ENCODE measurements around the gene NUDT19.
"Not testable (repeated sequence)": the region's sequence is repeated elsewhere in the genome, so short reads cannot be mapped to it uniquely, and the experiment has no call there.

The NUDT19 gene

GRCh38 chr19:32743447-32743846, 51.8 kb downstream of the NUDT19 start:
- Histone ChIP-seq H3K27me3 (peaks cover 33% of the 10 kb centered on the region), H3K27ac (no peak overlapping the region), H3K36me3 (no peaks in the 10 kb centered on the region), H3K4me1 (ENCODE audit: control insufficient read depth in 1 of 2, insufficient read depth in 1 of 2, low read depth in 1 of 2, low read length in 1 of 2) (no peaks in the 10 kb centered on the region), H3K4me3 (ENCODE audit: low read depth in 1 of 2, low read length in 1 of 2) (no peak overlapping the region), H3K9me3 (no peaks in the 10 kb centered on the region)
- TF ChIP-seq CTCF (IDR thresholded peaks at IDR 0.05) = no peak

- Histone ChIP-seq H3K4me1 (ENCODE audit: control insufficient read depth in 1 of 2, insufficient read depth in 1 of 2, low read depth in 1 of 2, low read length in 1 of 2) (no peaks in the 10 kb centered on the region), H3K36me3 (no peaks in the 10 kb centered on the region), H3K27me3 (peaks cover 46% of the 10 kb centered on the region), H3K9me3 (no peaks in the 10 kb centered on the region), H3K4me3 (ENCODE audit: low read depth in 1 of 2, low read length in 1 of 2) (no peak overlapping the region), H3K27ac (no peak overlapping the region)
- no peak for TF ChIP-seq CTCF (IDR thresholded peaks at IDR 0.05)
Measured at GRCh38 chr19:32744555-32745325, 53.1 kb downstream of the NUDT19 start.

GRCh38 chr19:32745594-32746251, 54.1 kb downstream of the NUDT19 start:
- H3K27me3 ChIP-seq = peaks cover 56% of the 10 kb centered on the region
- H3K36me3 ChIP-seq; H3K4me1 ChIP-seq (ENCODE audit: control insufficient read depth in 1 of 2, insufficient read depth in 1 of 2, low read depth in 1 of 2, low read length in 1 of 2); H3K4me3 ChIP-seq (ENCODE audit: low read depth in 1 of 2, low read length in 1 of 2); H3K9me3 ChIP-seq; H3K27ac ChIP-seq: not testable (repeated sequence)

GRCh38 chr19:32746631-32747196, 55.1 kb downstream of the NUDT19 start:
- H3K36me3 ChIP-seq; H3K4me3 ChIP-seq (ENCODE audit: low read depth in 1 of 2, low read length in 1 of 2); H3K27ac ChIP-seq; H3K9me3 ChIP-seq; H3K4me1 ChIP-seq (ENCODE audit: control insufficient read depth in 1 of 2, insufficient read depth in 1 of 2, low read depth in 1 of 2, low read length in 1 of 2): not testable (repeated sequence)
- peaks cover 61% of the 10 kb centered on the region for H3K27me3 ChIP-seq

- H3K27ac ChIP-seq = no peak overlapping the region
- peaks cover 61% of the 10 kb centered on the region for H3K27me3 ChIP-seq
- H3K4me1 ChIP-seq (ENCODE audit: control insufficient read depth in 1 of 2, insufficient read depth in 1 of 2, low read depth in 1 of 2, low read length in 1 of 2) = no peaks in the 10 kb centered on the region
- H3K36me3 ChIP-seq = no peaks in the 10 kb centered on the region
- H3K4me3 ChIP-seq (ENCODE audit: low read depth in 1 of 2, low read length in 1 of 2) = no peak overlapping the region
- no peak for TF ChIP-seq CTCF (IDR thresholded peaks at IDR 0.05)
- no peaks in the 10 kb centered on the region for H3K9me3 ChIP-seq
Measured at GRCh38 chr19:32748497-32748896, 56.9 kb downstream of the NUDT19 start.

GRCh38 chr19:32748948-32749347, 57.3 kb downstream of the NUDT19 start:
- no peaks in the 10 kb centered on the region for H3K36me3 ChIP-seq
- H3K4me3 ChIP-seq (ENCODE audit: low read depth in 1 of 2, low read length in 1 of 2) = no peak overlapping the region
- H3K4me1 ChIP-seq (ENCODE audit: control insufficient read depth in 1 of 2, insufficient read depth in 1 of 2, low read depth in 1 of 2, low read length in 1 of 2) = no peaks in the 10 kb centered on the region
- TF ChIP-seq CTCF (IDR thresholded peaks at IDR 0.05) = no peak
- H3K9me3 ChIP-seq = no peaks in the 10 kb centered on the region
- H3K27ac ChIP-seq = no peak overlapping the region
- peaks cover 61% of the 10 kb centered on the region for H3K27me3 ChIP-seq

Data from neutrophil (primary cell).